ENCODE data around the gene TMEM219.

DNA sequence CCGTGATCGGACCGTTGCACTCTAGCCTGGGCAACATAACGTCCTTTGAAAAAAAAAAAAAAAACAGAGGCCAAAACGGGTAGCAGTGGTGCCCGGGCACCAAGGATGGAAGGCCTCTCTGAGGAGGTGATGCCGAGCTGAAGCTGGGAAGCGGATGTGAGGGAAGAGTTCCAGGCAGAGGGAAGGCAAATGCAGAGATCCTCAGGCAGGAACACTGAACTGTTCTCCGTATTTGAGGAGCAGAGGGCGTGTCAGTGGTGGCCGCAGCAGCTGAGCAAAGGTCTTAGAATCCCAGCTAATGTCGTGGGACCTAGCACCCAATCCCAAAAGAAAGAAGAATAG is 35.2 kb upstream of the TMEM219 start:
- TF ChIP-seq, protein P1, sequence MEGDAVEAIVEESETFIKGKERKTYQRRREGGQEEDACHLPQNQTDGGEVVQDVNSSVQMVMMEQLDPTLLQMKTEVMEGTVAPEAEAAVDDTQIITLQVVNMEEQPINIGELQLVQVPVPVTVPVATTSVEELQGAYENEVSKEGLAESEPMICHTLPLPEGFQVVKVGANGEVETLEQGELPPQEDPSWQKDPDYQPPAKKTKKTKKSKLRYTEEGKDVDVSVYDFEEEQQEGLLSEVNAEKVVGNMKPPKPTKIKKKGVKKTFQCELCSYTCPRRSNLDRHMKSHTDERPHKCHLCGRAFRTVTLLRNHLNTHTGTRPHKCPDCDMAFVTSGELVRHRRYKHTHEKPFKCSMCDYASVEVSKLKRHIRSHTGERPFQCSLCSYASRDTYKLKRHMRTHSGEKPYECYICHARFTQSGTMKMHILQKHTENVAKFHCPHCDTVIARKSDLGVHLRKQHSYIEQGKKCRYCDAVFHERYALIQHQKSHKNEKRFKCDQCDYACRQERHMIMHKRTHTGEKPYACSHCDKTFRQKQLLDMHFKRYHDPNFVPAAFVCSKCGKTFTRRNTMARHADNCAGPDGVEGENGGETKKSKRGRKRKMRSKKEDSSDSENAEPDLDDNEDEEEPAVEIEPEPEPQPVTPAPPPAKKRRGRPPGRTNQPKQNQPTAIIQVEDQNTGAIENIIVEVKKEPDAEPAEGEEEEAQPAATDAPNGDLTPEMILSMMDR (IDR thresholded peaks at IDR 0.05; ENCODE audit: extremely low read depth in 1 of 2, insufficient read depth in 1 of 2, low read depth in 1 of 2, low read length in 2 of 2), result no peak
- no peak for TF ChIP-seq POLR2AphosphoS5 (IDR thresholded peaks at IDR 0.05; ENCODE audit: insufficient read depth, low read depth, low read length)
